Esophagus squamous epithelium (tissue), 5 donors: ENCODE measurements around the gene CTNNA2. TPM values are rescaled to one million over a fixed set of nuclear protein-coding genes. Genes with fewer than 3 reads are reported as not detected.

ENCODE experiments used
- DNase-seq: peaks from one replicate; lab custom pipeline; 2025; lab: John Stamatoyannopoulos, UW
- H3K27ac ChIP-seq, 4 donors: fragments of 200-600 bp; sonication (generic); one replicate each; pipeline ENCODE4 v1.5.1; 2016 to 2019; ENCODE audit warnings: mild to moderate bottlenecking in 1 of 4
- H3K27me3 ChIP-seq, 4 donors: fragments of 200-600 bp; sonication (generic); 1 replicate in 3 of 4; 2 replicates in 1 of 4; pipeline versions ENCODE4 v1.5.1 to v1.6.0; 2017 to 2021; ENCODE audit warnings: antibody characterized with exemption in 1 of 4
- H3K36me3 ChIP-seq, 3 donors: fragments of 200-600 bp; sonication (generic); one replicate each; pipeline ENCODE4 v1.5.1; 2016 to 2019
- H3K4me1 ChIP-seq, 3 donors: fragments of 200-600 bp; sonication (generic); one replicate each; pipeline ENCODE4 v1.5.1; 2017 to 2019
- H3K4me3 ChIP-seq, 4 donors: fragments of 200-600 bp; sonication (generic); 1 replicate in 3 of 4; 2 replicates in 1 of 4; pipeline ENCODE4 v1.5.1; 2016 to 2019; ENCODE audit warnings: mild to moderate bottlenecking in 2 of 4, moderate library complexity in 1 of 4
- H3K9me3 ChIP-seq, 3 donors: fragments of 200-600 bp; sonication (generic); one replicate each; pipeline ENCODE4 v1.5.1; 2016 to 2019
- POLR2A ChIP-seq, 4 donors: fragments of 450-650 bp; IDR thresholded peaks; one replicate each; pipeline ENCODE4 v1.6.1; 2017; ENCODE audit warnings: antibody characterized with exemption in 4 of 4, mild to moderate bottlenecking in 4 of 4, moderate library complexity in 3 of 4
- WGBS, 2 donors: methylation state at CpG; one replicate each; pipeline ENCODE4 v1.1.5; 2018; 5-methylcytosine and 5-hydroxymethylcytosine counted together
- intact Hi-C: fragments of 100-400 bp; cut with DNase I; formaldehyde crosslinking; loops from one replicate; pipeline ENCODE4 v1.15.0; 2022
- total RNA-seq, 4 donors: library from RNA; depleted of rRNA; stranded (reverse); fragments of >200 nt; gene quantifications; one replicate each; pipeline ENCODE4 v1.1.0, GENCODE V29; 2016
- TF ChIP-seq, protein P1 (sequence below), 6 experiments: fragments of 450-650 bp in 4 of 6; fragments of 200-600 bp in 2 of 6; sonication (generic) in 2 of 6; IDR thresholded peaks; one replicate each; pipeline ENCODE4 v1.5.1; 2016 to 2019; ENCODE audit warnings: antibody characterized with exemption in 6 of 6, mild to moderate bottlenecking in 4 of 6, moderate library complexity in 4 of 6
- donor health status: DM: yes; HTN: yes; CAD: no.

Gene CTNNA2
- total RNA-seq, 4 donors from 2014 or later: not detected

DNA sequence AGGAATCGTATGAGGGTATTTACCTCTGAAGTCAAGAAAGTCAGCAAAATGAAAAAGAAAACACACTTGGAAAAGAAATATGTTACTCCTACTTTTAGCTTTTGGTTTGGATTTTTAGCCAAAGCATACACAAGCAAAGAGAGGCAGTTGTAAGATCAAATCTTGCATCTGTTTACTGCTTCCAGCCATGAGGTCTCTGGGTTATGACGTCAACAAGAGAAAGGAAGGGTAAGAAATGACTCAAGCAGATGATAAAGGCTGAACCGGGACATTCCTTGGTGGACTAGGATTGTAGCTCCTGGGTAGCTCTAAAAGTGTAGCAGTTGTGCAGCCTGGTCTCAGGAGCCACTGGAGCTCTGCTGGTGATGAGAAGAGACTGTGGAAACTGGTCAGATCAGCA lies 16.8 kb downstream of the CTNNA2 start:
- intact Hi-C loops: no loop called here
- Histone ChIP-seq H3K27me3 (no peaks in the 10 kb centered on the region), H3K9me3 (peaks cover 0 to 2% (median 0%) of the 10 kb centered on the region in 3 donors), H3K36me3 (no peaks in the 10 kb centered on the region), H3K4me1 (no peaks in the 10 kb centered on the region), H3K4me3 (no peak overlapping the region), H3K27ac (no peak overlapping the region)
- no peak for DNase-seq
- TF ChIP-seq, protein P1, sequence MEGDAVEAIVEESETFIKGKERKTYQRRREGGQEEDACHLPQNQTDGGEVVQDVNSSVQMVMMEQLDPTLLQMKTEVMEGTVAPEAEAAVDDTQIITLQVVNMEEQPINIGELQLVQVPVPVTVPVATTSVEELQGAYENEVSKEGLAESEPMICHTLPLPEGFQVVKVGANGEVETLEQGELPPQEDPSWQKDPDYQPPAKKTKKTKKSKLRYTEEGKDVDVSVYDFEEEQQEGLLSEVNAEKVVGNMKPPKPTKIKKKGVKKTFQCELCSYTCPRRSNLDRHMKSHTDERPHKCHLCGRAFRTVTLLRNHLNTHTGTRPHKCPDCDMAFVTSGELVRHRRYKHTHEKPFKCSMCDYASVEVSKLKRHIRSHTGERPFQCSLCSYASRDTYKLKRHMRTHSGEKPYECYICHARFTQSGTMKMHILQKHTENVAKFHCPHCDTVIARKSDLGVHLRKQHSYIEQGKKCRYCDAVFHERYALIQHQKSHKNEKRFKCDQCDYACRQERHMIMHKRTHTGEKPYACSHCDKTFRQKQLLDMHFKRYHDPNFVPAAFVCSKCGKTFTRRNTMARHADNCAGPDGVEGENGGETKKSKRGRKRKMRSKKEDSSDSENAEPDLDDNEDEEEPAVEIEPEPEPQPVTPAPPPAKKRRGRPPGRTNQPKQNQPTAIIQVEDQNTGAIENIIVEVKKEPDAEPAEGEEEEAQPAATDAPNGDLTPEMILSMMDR (IDR thresholded peaks at IDR 0.05): no peak
- no peak for TF ChIP-seq POLR2A (IDR thresholded peaks at IDR 0.05)
- 61 to 68% methylated on average over 3 of the region's 3 CpGs for WGBS, 2 donors

DNA sequence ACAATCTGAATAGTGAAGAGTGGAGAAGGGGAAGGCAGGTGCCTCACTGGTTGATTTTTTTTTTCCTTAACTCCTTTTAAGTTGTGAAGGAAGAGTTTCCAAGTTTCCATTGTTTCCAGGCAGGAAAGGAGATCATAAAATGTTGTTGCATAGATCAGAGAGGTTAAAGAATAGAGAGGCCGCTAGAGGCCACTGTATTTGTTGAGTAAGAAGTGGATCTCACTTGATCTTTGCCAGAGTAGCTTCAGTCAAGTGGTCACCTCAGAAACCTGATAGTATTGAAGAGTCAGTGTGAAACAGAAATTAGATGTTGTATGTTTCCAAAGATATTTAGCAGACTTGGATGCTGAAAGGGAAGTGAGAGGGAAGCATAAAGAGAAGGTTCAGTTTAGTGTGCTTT lies 17.6 kb downstream of the CTNNA2 start:
- Histone ChIP-seq H3K27ac (no peak overlapping the region), H3K36me3 (no peaks in the 10 kb centered on the region), H3K4me3 (no peak overlapping the region), H3K9me3 (peaks cover 0 to under 1% (median 0%) of the 10 kb centered on the region in 3 donors), H3K4me1 (no peaks in the 10 kb centered on the region), H3K27me3 (no peaks in the 10 kb centered on the region)
- TF ChIP-seq, protein P1 (IDR thresholded peaks at IDR 0.05): no peak
- TF ChIP-seq POLR2A (IDR thresholded peaks at IDR 0.05): no peak
- WGBS, 2 donors: 10% methylated on average over 1 of the region's 1 CpG
- intact Hi-C loops: no loop called here
- no peak for DNase-seq

DNA sequence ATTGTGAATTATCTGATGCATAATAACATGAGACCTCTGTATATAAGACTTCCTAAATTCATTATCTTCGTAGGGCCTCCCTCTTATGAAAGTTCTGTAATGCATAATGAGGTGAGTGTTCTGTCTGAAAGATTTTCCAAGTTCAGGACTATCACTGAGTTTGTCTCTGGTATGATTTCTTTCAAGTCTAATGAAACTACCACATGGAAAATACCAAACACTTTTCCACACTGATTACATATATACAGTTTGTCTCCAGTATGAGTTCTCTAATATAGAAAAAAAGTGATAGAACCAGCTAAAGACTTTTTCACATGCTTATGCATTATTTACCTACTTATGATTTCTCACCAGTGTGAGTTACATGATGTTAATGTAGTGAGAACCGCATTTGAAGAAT lies 34.7 kb downstream of the CTNNA2 start:
- TF ChIP-seq POLR2A (IDR thresholded peaks at IDR 0.05): no peak
- TF ChIP-seq, protein P1 (IDR thresholded peaks at IDR 0.05): no peak
- peaks cover 0 to 65% (median 8%) of the 10 kb centered on the region in 3 donors for H3K9me3 ChIP-seq
- no peak overlapping the region for H3K4me3 ChIP-seq
- H3K4me1 ChIP-seq: no peaks in the 10 kb centered on the region
- H3K27ac ChIP-seq: no peak overlapping the region
- no peak for DNase-seq
- H3K27me3 ChIP-seq: no peaks in the 10 kb centered on the region
- WGBS, 2 donors: 62 to 65% methylated on average over 2 of the region's 2 CpGs
- H3K36me3 ChIP-seq: no peaks in the 10 kb centered on the region
- intact Hi-C loops: no loop called here

DNA sequence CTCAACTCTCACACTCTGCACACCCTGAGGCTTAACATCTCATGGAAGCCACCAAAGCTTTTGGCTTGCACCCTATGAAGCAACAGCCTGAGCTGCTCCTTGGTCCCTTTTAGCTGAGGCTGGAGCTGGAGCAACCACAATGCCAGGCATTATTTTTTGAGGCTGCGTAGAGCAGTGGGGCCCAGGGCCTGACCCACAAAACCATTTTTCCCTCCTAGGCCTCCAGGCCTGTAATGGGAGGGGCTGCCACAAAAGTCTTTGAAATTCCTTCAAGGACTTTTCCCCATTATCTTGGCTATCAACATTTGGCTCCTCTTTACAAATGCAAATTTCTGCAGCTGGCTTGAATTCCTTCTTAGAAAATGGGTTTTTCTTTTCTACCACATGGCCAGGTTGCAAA lies 39.8 kb downstream of the CTNNA2 start:
- Histone ChIP-seq H3K4me1 (no peaks in the 10 kb centered on the region), H3K27me3 (no peaks in the 10 kb centered on the region), H3K36me3 (no peaks in the 10 kb centered on the region), H3K4me3 (no peak overlapping the region), H3K9me3 (peaks cover 0 to 46% (median 12%) of the 10 kb centered on the region in 3 donors), H3K27ac (no peak overlapping the region)
- TF ChIP-seq, protein P1 (IDR thresholded peaks at IDR 0.05): no peak
- TF ChIP-seq POLR2A (IDR thresholded peaks at IDR 0.05): no peak
- intact Hi-C loops: no loop called here
- 86 to 89% methylated on average over 1 of the region's 1 CpG for WGBS, 2 donors
- no peak for DNase-seq

DNA sequence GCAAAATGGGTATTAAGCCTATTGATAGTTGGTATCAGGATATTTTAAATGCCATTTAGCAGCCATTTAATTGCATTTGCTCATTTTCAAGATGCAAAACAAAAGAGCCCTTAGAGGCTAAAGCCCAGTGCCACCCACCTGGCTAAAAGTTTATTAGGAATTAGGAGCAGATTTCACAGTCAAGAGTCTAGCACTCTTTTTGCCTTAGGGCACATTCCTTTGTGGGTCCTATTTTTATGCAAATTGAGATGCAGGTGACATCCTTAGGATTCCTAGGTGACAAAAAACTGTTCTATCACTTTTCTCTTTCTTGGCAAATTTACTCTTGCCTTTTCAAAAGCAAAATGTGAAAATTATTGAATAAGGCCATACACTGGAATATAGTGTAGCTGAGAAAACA lies 42.0 kb downstream of the CTNNA2 start:
- DNase-seq: no peak
- no peak for TF ChIP-seq POLR2A (IDR thresholded peaks at IDR 0.05)
- TF ChIP-seq, protein P1 (IDR thresholded peaks at IDR 0.05): no peak
- H3K27ac ChIP-seq: no peak overlapping the region
- no peaks in the 10 kb centered on the region for H3K4me1 ChIP-seq
- peaks cover 0 to 28% (median 6%) of the 10 kb centered on the region in 3 donors for H3K9me3 ChIP-seq
- H3K4me3 ChIP-seq: no peak overlapping the region
- no peaks in the 10 kb centered on the region for H3K36me3 ChIP-seq
- intact Hi-C loops: no loop called here
- H3K27me3 ChIP-seq: no peaks in the 10 kb centered on the region
